Measurements from ENCODE around the gene NADK.

NADK gene

GRCh38 chr1:1786836-1787605 is 8.8 kb upstream of the NADK start:
- no peak for DNase-seq

DNA sequence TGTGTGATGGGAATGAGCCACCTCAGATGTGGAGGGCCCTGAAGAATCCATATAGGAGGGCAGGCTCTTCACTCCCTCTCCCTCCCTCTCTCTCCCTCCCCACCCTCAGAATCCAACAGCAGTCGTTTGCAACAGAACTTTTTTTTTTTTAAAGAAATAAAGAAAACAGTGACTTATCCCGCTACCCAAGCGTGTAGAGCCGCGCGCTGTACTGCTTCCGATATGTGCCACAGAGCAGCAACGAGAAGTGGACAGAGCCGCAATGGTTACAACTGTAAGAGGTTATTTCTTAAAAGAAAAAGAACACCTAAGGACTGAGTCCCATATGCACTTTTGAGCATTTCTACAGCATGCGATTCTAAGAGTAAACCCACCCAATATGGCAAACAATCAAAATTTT is 7.4 kb upstream of the NADK start:
- no peak for DNase-seq

DNA sequence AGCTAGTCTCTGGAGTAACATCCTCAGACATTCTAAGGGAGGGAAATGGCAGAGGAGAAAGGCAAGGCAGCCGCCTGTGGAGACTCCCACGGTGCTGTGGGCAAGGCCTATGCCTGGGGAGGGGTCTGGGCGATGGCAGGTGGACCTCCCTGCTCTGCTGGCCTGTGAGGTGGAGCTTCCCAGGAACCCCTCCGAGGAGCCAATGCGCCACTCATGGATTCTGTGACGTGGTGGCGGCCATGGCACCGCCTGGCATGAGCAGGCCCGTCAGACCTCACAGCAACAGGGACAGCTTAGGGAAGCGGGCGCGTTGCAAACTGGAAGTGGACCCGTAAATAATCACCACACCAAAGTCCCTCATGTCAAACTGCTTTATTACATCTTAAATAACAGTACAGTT is 6.7 kb upstream of the NADK start:
- no peak for DNase-seq

- no peak for DNase-seq
Measured at GRCh38 chr1:1783320-1783719, 5.0 kb upstream of the NADK start.

DNA sequence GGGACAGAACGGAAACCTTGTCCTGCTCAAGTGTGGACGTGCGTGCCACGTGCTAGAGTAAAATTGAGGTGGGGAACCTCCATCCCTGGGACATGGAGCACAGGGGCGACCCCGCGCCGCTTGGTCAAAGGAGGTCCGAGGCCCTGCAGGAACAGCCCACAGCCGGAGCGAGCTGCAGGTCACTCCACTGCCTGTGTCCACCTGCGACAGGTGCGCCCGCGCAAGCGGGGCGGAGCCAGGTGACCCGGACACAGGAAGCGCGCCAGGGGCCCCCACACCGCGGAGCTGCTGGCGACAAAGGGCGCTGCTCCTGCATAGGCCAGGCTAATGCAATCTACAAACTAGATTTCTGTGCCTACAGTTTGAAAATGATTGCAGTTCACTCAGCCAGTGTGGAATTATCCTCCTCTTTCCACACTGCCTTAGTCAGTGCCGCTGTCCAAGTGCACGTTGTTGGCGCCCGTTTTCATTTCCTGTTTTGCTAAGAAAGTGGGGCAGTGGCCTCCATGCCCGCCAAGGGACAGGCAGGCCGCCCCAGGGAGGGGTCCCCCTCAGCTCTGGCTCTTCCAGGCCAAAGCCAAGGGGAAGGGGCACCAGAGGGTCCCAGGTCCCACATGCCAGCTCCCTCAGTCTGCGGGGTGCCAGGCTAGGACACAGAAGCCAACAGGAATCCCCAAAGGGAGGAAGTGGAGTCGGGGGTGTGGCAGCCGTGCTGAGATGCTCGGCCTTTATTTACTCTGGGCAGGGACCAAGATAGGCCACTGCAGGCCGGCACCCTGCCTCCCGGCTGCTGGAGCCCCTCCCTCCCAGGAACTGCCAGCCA is 4.3 kb upstream of the NADK start:
- no peak for DNase-seq

DNA sequence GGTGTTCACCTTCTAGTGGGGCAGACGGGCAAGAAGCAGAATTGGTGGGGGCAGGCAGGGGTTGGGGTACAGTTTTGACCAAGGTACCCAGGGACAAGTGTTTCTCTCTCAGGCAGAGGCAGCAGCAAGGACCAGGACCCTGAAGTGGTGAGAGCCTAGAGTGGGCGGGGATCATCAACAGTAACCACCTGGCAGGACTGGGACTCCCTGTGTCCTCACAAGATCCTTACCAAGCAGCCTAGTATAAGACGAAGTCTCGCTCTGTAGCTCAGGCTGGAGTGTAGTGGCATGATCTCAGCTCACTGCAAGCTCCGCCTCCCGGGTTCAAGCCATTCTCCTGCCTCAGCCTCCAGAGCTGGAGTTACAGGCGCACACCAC is 3.2 kb upstream of the NADK start:
- DNase-seq: no peak

- DNase-seq: no peak
Measured at GRCh38 chr1:1780598-1781525, 2.6 kb upstream of the NADK start.

DNA sequence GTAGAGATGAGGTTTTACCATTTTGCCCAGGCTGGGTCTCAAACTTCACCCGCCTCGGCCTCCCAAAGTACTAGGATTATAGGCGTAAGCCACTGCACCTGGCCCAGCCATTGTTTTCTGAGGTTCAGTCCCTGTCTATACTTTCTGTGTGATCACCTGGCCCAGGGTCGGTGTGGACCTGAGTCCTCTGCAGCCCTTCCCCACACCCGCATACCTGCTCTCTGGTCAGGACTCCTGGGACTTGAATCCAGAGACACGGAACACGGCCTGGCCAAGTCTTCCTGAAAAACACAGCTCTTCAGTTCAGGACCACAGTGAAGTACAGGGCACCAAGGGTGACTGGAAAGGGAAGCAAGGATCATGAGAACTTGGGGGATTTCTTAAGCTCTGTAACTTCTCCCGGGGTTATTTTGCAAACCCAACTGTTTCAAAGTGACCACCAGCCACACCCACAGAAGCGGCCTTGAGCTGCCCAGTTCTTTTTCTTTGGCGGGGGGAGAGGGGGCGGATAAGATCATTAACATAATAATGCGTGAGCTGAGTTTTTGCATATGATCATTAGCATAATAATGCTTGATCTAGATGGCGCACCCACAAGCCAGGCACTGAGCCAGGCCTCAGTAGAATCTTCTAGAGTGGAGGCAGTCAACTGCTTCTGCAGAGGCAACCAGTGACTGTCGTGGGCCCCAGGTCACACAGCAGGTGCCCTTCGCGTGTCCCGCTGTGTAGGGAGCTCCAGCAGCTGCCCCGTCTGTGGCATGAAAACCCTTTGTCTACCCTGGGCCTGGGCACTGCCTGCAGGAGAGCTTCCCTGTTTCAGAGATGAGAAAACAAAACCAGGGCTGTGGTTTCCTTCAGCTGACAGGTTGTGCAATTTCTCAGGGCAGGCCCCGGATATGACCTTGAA is 1.7 kb upstream of the NADK start:
- DNase-seq: peak; percentile 31

DNA sequence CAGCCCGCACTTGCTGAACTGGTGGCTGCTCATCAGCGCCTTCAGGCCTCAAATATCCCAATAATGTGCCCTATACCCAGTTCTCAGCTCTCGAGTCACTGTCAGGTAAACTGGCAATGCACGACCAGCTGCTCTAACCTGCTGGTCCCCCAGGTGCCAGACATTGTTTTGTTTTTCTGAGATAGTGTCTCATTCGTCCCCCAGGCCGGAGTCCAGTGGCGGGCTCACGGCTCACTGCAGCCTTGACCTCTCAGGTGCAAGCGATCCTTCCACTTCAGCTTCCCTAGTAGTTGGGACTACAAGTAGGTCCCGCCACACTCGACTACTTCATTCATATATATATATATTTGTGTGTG is 1.0 kb upstream of the NADK start:
- no peak for DNase-seq

DNA sequence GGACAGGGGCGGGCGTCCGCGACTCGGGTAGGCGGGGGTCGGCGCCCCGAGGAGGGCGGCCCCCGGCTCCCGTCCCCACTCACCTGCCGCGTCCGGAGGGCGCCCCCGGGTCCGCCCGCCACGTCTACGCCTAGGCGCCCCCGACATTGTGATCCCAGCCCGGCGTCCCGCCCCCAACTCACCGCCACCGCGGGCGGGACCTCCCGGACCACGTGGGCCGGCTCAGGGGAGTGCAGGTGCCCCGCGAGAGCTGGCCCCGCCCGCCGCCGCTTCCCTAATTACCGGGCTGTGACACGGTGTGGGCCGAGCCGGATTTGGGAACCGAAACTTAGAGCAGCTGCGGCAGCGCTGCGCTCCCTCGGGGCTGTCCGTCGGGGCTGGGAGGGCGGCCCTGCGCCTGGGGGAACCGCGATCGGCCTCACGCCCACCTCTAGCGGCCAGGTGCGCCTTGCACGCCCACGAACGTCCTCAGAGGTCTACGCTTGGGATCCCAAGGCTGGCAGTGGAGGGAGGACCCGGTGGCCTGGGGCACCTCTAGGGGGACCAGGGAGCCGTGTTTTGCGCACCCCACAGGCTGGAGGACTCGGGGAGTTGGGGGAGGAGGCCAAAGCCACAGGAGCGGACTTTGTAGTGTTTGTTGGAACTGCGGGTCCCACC is 521 bp upstream of the NADK start:
- DNase-seq: peak; percentile 77

- DNase-seq: no peak
Measured at GRCh38 chr1:1777583-1777899, 729 bp downstream of the NADK start.

GRCh38 chr1:1776672-1777582 is 1.3 kb downstream of the NADK start:
- no peak for DNase-seq

GRCh38 chr1:1775327-1776226 is 2.7 kb downstream of the NADK start:
- no peak for DNase-seq

- DNase-seq: no peak
Measured at GRCh38 chr1:1773874-1774273, 4.4 kb downstream of the NADK start.

DNA sequence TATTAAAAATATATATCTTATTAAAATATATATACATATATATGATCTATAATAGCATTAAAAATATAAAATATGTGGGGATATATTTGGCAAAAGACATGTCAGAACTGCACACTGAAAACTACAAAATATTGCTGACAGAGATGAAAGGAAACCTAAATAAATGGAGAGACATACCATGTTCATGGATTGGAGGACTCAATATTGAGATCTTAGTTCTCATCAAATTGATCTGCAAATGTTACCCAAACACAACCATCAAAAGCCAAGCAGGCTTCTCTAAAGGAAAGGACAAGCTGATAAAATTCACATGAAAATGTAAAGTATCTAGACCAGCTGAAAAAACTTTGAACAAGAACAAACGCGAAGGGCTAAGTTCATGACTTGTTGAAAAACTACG is 7.2 kb downstream of the NADK start:
- DNase-seq: no peak

- DNase-seq: no peak
Measured at GRCh38 chr1:1770102-1770501, 8.2 kb downstream of the NADK start.

GRCh38 chr1:1768249-1768992 is 9.8 kb downstream of the NADK start:
- no peak for DNase-seq

DNA sequence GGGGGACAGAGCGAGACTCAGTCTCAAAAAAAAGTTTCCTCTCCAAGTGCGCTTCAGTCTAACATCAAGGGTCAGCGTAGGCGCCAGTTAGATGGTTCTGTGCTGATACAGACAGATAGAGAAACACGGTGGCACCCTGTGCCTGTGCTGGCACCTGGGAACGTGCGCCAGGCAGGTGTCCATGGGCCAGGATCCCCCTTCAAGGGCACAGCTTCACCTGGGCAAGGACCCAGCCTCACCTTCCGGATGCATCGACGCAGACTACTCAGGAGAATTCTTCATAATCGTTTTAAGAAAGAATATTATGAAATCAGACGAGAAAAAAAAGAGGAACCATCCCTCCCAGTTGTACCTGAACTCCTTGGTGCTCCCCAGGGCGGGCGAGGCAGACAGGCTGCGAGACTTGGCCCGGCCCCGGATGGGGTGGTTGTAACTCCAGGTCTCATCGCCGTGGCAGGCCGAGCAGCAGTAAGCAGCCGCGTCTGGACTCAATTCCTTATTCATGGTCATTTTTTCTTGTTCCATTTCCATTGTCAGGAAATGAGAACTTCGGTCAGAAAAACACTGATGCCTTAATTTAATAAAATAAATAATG is 13.3 kb downstream of the NADK start:
- DNase-seq: no peak

Measured in activated CD8-positive, alpha-beta memory T cell treated with anti-CD3 and anti-CD28 coated beads, Interleukin-2, amount 50 U/mL, for 4 hours (primary cell).